ENCODE measurements around the gene CDK16. TPM values are rescaled to one million over a fixed set of nuclear protein-coding genes. Genes with fewer than 3 reads are reported as not detected.

The CDK16 gene
- polyA plus RNA-seq, 3 donors from 2014 or later, result 3.0 to 16.6 (median 4.7) TPM

GRCh38 chrX:47218920-47219815 is 687 bp downstream of the CDK16 start:
- no peaks in the 10 kb centered on the region for H3K9me3 Mint-ChIP-seq
- peak in 2 of 3 donors; percentile 48 to 58 for DNase-seq
- H3K36me3 Mint-ChIP-seq, result peaks cover 0 to 33% (median 4%) of the 10 kb centered on the region in 3 donors
- peaks cover 14 to 15% (median 15%) of the 10 kb centered on the region in 3 donors for H3K27me3 Mint-ChIP-seq (ENCODE audit: low read depth in 3 of 3)
- peak overlapping the region; percentile 87 to 95 (median 94) for H3K4me3 Mint-ChIP-seq
- H3K27ac Mint-ChIP-seq, result peak overlapping the region; percentile 78 to 98 (median 94)
- H3K4me1 Mint-ChIP-seq, result peaks cover 35 to 38% of the 10 kb centered on the region in 2 donors

- Mint-ChIP-seq H3K36me3 (peaks cover 6 to 35% (median 11%) of the 10 kb centered on the region in 3 donors), H3K4me3 (no peak overlapping the region), H3K27ac (peak overlapping the region in 2 of 6 donors; percentile 6 to 8), H3K27me3 (ENCODE audit: low read depth in 3 of 3) (peaks cover 13 to 19% (median 14%) of the 10 kb centered on the region in 3 donors), H3K4me1 (peaks cover 32% of the 10 kb centered on the region in 2 donors), H3K9me3 (no peaks in the 10 kb centered on the region)
- no peak for DNase-seq
Observed at GRCh38 chrX:47221756-47222155, 3.3 kb downstream of the CDK16 start.

- H3K27me3 Mint-ChIP-seq (ENCODE audit: low read depth in 3 of 3), result peaks cover 8 to 17% (median 12%) of the 10 kb centered on the region in 3 donors
- no peaks in the 10 kb centered on the region for H3K9me3 Mint-ChIP-seq
- H3K4me1 Mint-ChIP-seq, result peaks cover 22 to 23% of the 10 kb centered on the region in 2 donors
- H3K27ac Mint-ChIP-seq, result peak overlapping the region in 1 of 6 donors; percentile 28
- H3K4me3 Mint-ChIP-seq, result no peak overlapping the region
- DNase-seq, result no peak
- peaks cover 6 to 44% (median 16%) of the 10 kb centered on the region in 3 donors for H3K36me3 Mint-ChIP-seq
Observed at GRCh38 chrX:47222751-47223350, 4.4 kb downstream of the CDK16 start.

- Mint-ChIP-seq H3K9me3 (no peaks in the 10 kb centered on the region), H3K4me1 (peaks cover 22 to 23% of the 10 kb centered on the region in 2 donors), H3K27ac (no peak overlapping the region), H3K27me3 (ENCODE audit: low read depth in 3 of 3) (peaks cover 2 to 10% (median 4%) of the 10 kb centered on the region in 3 donors), H3K4me3 (no peak overlapping the region), H3K36me3 (peaks cover 6 to 50% (median 22%) of the 10 kb centered on the region in 3 donors)
- no peak for DNase-seq
Observed at GRCh38 chrX:47223476-47224250, 5.2 kb downstream of the CDK16 start.

GRCh38 chrX:47224266-47224895 is 5.9 kb downstream of the CDK16 start:
- no peak overlapping the region for H3K4me3 Mint-ChIP-seq
- H3K27ac Mint-ChIP-seq, result no peak overlapping the region
- peaks cover 2 to 7% (median 2%) of the 10 kb centered on the region in 3 donors for H3K27me3 Mint-ChIP-seq (ENCODE audit: low read depth in 3 of 3)
- no peaks in the 10 kb centered on the region for H3K9me3 Mint-ChIP-seq
- peaks cover 18 to 19% of the 10 kb centered on the region in 2 donors for H3K4me1 Mint-ChIP-seq
- no peak for DNase-seq
- peaks cover 6 to 55% (median 26%) of the 10 kb centered on the region in 3 donors for H3K36me3 Mint-ChIP-seq

GRCh38 chrX:47224896-47225290 is 6.4 kb downstream of the CDK16 start:
- Mint-ChIP-seq H3K4me3 (no peak overlapping the region), H3K36me3 (peaks cover 6 to 57% (median 27%) of the 10 kb centered on the region in 3 donors), H3K27ac (no peak overlapping the region), H3K27me3 (ENCODE audit: low read depth in 3 of 3) (peaks cover 2 to 7% (median 2%) of the 10 kb centered on the region in 3 donors), H3K4me1 (peaks cover 13 to 14% of the 10 kb centered on the region in 2 donors), H3K9me3 (no peaks in the 10 kb centered on the region)
- no peak for DNase-seq

GRCh38 chrX:47226071-47226470 is 7.6 kb downstream of the CDK16 start:
- Mint-ChIP-seq H3K36me3 (peaks cover 6 to 57% (median 30%) of the 10 kb centered on the region in 3 donors), H3K27ac (peak overlapping the region in 3 of 6 donors; percentile 25 to 57 (median 46))

GRCh38 chrX:47226531-47227333 is 8.3 kb downstream of the CDK16 start:
- peaks cover 0 to 7% (median 3%) of the 10 kb centered on the region in 3 donors for H3K27me3 Mint-ChIP-seq (ENCODE audit: low read depth in 3 of 3)
- DNase-seq, result no peak
- H3K36me3 Mint-ChIP-seq, result peaks cover 6 to 57% (median 30%) of the 10 kb centered on the region in 3 donors
- no peak overlapping the region for H3K4me3 Mint-ChIP-seq
- H3K9me3 Mint-ChIP-seq, result no peaks in the 10 kb centered on the region
- H3K27ac Mint-ChIP-seq, result peak overlapping the region in 3 of 6 donors; percentile 25 to 57 (median 46)
- H3K4me1 Mint-ChIP-seq, result peaks cover under 1 to 3% of the 10 kb centered on the region in 2 donors

More at GRCh38 chrX:47226071-47226470, 7.6 kb downstream of the CDK16 start:
- no peak for DNase-seq
- Mint-ChIP-seq H3K4me1 (peaks cover 1 to 3% of the 10 kb centered on the region in 2 donors), H3K4me3 (no peak overlapping the region), H3K9me3 (no peaks in the 10 kb centered on the region), H3K27me3 (ENCODE audit: low read depth in 3 of 3) (peaks cover 0 to 7% (median 2%) of the 10 kb centered on the region in 3 donors)

- DNase-seq, result no peak
- peaks cover 0 to 4% (median 3%) of the 10 kb centered on the region in 3 donors for H3K27me3 Mint-ChIP-seq (ENCODE audit: low read depth in 3 of 3)
- no peak overlapping the region for H3K4me3 Mint-ChIP-seq
- H3K27ac Mint-ChIP-seq, result no peak overlapping the region
- H3K9me3 Mint-ChIP-seq, result no peaks in the 10 kb centered on the region
- peaks cover 0 to 6% of the 10 kb centered on the region in 2 donors for H3K4me1 Mint-ChIP-seq
- H3K36me3 Mint-ChIP-seq, result peaks cover 6 to 53% (median 30%) of the 10 kb centered on the region in 3 donors
Observed at GRCh38 chrX:47227334-47227583, 8.8 kb downstream of the CDK16 start.

GRCh38 chrX:47228550-47229270 is 10.2 kb downstream of the CDK16 start:
- DNase-seq, result no peak
- peak overlapping the region in 1 of 6 donors; percentile 20 for H3K27ac Mint-ChIP-seq
- H3K9me3 Mint-ChIP-seq, result no peaks in the 10 kb centered on the region
- H3K36me3 Mint-ChIP-seq, result peaks cover 6 to 48% (median 30%) of the 10 kb centered on the region in 3 donors
- peaks cover 8 to 18% of the 10 kb centered on the region in 2 donors for H3K4me1 Mint-ChIP-seq
- no peak overlapping the region for H3K4me3 Mint-ChIP-seq
- peaks cover 10 to 14% (median 10%) of the 10 kb centered on the region in 3 donors for H3K27me3 Mint-ChIP-seq (ENCODE audit: low read depth in 3 of 3)

- no peak for DNase-seq
- Mint-ChIP-seq H3K9me3 (no peaks in the 10 kb centered on the region), H3K27me3 (ENCODE audit: low read depth in 3 of 3) (peaks cover 10 to 20% (median 12%) of the 10 kb centered on the region in 3 donors), H3K4me3 (no peak overlapping the region), H3K27ac (no peak overlapping the region), H3K36me3 (peaks cover 6 to 43% (median 30%) of the 10 kb centered on the region in 3 donors), H3K4me1 (peaks cover 12 to 25% of the 10 kb centered on the region in 2 donors)
Observed at GRCh38 chrX:47229427-47229826, 10.9 kb downstream of the CDK16 start.
